HepG2 (cell line): ENCODE measurements around the gene GPR137. TPM values are rescaled to one million over a fixed set of nuclear protein-coding genes. Genes with fewer than 3 reads are reported as not detected.

ENCODE experiments used
- BCL3 ChIP-seq: sonication (generic); formaldehyde crosslinking; IDR thresholded peaks from 2 replicates; pipeline ENCODE4 v1.5.1; 2020; ENCODE audit warnings: mild to moderate bottlenecking, missing genetic modification reagents, moderate library complexity
- DRAP1 ChIP-seq: IDR thresholded peaks from 2 replicates; pipeline ENCODE4 v1.6.1; 2016; ENCODE audit warnings: missing genetic modification reagents, missing compliant biosample characterization
- HNRNPK ChIP-seq: fragments of 200-400 bp; formaldehyde crosslinking; IDR thresholded peaks from 2 replicates; pipeline ENCODE4 v1.6.1; 2018; ENCODE audit warnings: low read length, low read depth, moderate library complexity, mild to moderate bottlenecking; ENCODE audit not compliant: poor library complexity, severe bottlenecking
- POGK ChIP-seq: sonication (generic); formaldehyde crosslinking; conservative IDR thresholded peaks from 2 replicates; pipeline ENCODE4 v1.8.0; 2022; ENCODE audit warnings: mild to moderate bottlenecking, moderate library complexity, missing genetic modification reagents
- SKIL ChIP-seq: sonication (generic); formaldehyde crosslinking; IDR thresholded peaks from 2 replicates; pipeline ENCODE4 v1.8.0; 2022; ENCODE audit warnings: missing genetic modification reagents, mild to moderate bottlenecking, moderate library complexity, borderline replicate concordance
- TFE3 ChIP-seq: IDR thresholded peaks from 2 replicates; pipeline ENCODE4 v1.6.1; 2016
- THAP11 ChIP-seq: IDR thresholded peaks from 2 replicates; pipeline ENCODE4 v1.6.1; 2016; ENCODE audit warnings: missing biosample characterization, missing genetic modification reagents
- ZNF263 ChIP-seq: sonication (generic); formaldehyde crosslinking; IDR thresholded peaks from 2 replicates; pipeline ENCODE4 v1.4.0; 2020; ENCODE audit warnings: missing genetic modification reagents
- ZNF331 ChIP-seq: sonication (generic); formaldehyde crosslinking; IDR thresholded peaks from 2 replicates; pipeline ENCODE4 v1.4.0; 2020; ENCODE audit warnings: missing genetic modification reagents
- ZNF44 ChIP-seq: sonication (generic); formaldehyde crosslinking; IDR thresholded peaks from 2 replicates; pipeline ENCODE4 v1.5.1; 2020; ENCODE audit warnings: mild to moderate bottlenecking, missing genetic modification reagents
- ZNF556 ChIP-seq: sonication (generic); formaldehyde crosslinking; IDR thresholded peaks from 2 replicates; pipeline ENCODE4 v1.4.0; 2020; ENCODE audit warnings: mild to moderate bottlenecking, missing genetic modification reagents, borderline replicate concordance
- ZNF563 ChIP-seq: sonication (generic); formaldehyde crosslinking; IDR thresholded peaks from 2 replicates; pipeline ENCODE4 v1.8.0; 2022; ENCODE audit warnings: mild to moderate bottlenecking, moderate library complexity, missing genetic modification reagents
- ZNF703 ChIP-seq: sonication (generic); formaldehyde crosslinking; IDR thresholded peaks from 2 replicates; pipeline ENCODE4 v1.5.1; 2020; ENCODE audit warnings: missing genetic modification reagents, mild to moderate bottlenecking, moderate library complexity, borderline replicate concordance
- ZNF773 ChIP-seq: sonication (generic); formaldehyde crosslinking; IDR thresholded peaks from 2 replicates; pipeline ENCODE4 v1.4.0; 2020; ENCODE audit warnings: missing genetic modification reagents, borderline replicate concordance
- polyA plus RNA-seq, 8 experiments: library from polyadenylated mRNA; depleted of rRNA in 3 of 8; stranded (reverse) in 7 of 8; unstranded in 1 of 8; fragments of >200 nt; fragmentation: Illumina TruSeq in 4 of 8; extraction: Trizol in 4 of 8; gene quantifications; 2 replicates each; pipeline versions ENCODE4 v1.2.1 to v1.2.3, GENCODE V29; 2011 to 2016; ENCODE audit warnings: low read depth in 4 of 8, missing spikeins in 1 of 8, mixed read lengths in 1 of 8; ENCODE audit not compliant: insufficient read depth in 1 of 8
- total RNA-seq, 5 experiments: library from RNA; depleted of rRNA; stranded (reverse); fragments of >200 nt; fragmentation: Illumina TruSeq; extraction: Trizol; gene quantifications; 2 replicates each; pipeline ENCODE4 v1.2.3, GENCODE V29; 2016; ENCODE audit warnings: low read depth in 1 of 5
- TF ChIP-seq, protein P1 (sequence below): sonication (generic); formaldehyde crosslinking; IDR thresholded peaks from 2 replicates; pipeline ENCODE4 v1.8.1; 2023; ENCODE audit warnings: missing genetic modification reagents, inconsistent platforms, borderline replicate concordance
- TF ChIP-seq, protein P2 (sequence below): sonication (generic); formaldehyde crosslinking; IDR thresholded peaks from 2 replicates; pipeline ENCODE4 v1.4.0; 2020; ENCODE audit warnings: missing genetic modification reagents, borderline replicate concordance

Gene GPR137
- total and polyA plus RNA-seq, 2 of the 13 experiments (the other 11 are each of a cell fraction or from before 2014, with no cell fraction given): 8.5 to 13.2 TPM

GRCh38 chr11:64304316-64305072 lies 18.8 kb downstream of the GPR137 start (continued):
- TF ChIP-seq, protein P1, sequence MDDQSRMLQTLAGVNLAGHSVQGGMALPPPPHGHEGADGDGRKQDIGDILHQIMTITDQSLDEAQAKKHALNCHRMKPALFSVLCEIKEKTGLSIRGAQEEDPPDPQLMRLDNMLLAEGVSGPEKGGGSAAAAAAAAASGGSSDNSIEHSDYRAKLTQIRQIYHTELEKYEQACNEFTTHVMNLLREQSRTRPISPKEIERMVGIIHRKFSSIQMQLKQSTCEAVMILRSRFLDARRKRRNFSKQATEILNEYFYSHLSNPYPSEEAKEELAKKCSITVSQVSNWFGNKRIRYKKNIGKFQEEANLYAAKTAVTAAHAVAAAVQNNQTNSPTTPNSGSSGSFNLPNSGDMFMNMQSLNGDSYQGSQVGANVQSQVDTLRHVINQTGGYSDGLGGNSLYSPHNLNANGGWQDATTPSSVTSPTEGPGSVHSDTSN (CRISPR knock-in tag): no peak
- TF ChIP-seq ZNF703 (CRISPR knock-in tag): no peak
- peak; percentile 66; the same call in 1 of the 2 replicates for TF ChIP-seq ZNF773 (CRISPR knock-in tag)
- TF ChIP-seq ZNF44 (CRISPR knock-in tag): no peak
- TF ChIP-seq DRAP1 (CRISPR knock-in tag): 0 out of 2 replicates have a peak, but pooled peaks have one; percentile 21
- TF ChIP-seq, protein P2, sequence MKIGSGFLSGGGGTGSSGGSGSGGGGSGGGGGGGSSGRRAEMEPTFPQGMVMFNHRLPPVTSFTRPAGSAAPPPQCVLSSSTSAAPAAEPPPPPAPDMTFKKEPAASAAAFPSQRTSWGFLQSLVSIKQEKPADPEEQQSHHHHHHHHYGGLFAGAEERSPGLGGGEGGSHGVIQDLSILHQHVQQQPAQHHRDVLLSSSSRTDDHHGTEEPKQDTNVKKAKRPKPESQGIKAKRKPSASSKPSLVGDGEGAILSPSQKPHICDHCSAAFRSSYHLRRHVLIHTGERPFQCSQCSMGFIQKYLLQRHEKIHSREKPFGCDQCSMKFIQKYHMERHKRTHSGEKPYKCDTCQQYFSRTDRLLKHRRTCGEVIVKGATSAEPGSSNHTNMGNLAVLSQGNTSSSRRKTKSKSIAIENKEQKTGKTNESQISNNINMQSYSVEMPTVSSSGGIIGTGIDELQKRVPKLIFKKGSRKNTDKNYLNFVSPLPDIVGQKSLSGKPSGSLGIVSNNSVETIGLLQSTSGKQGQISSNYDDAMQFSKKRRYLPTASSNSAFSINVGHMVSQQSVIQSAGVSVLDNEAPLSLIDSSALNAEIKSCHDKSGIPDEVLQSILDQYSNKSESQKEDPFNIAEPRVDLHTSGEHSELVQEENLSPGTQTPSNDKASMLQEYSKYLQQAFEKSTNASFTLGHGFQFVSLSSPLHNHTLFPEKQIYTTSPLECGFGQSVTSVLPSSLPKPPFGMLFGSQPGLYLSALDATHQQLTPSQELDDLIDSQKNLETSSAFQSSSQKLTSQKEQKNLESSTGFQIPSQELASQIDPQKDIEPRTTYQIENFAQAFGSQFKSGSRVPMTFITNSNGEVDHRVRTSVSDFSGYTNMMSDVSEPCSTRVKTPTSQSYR (CRISPR knock-in tag): peak; percentile 9
- TF ChIP-seq ZNF263 (CRISPR knock-in tag): peak; percentile 39
- no peak for TF ChIP-seq ZNF331
- TF ChIP-seq POGK (CRISPR knock-in tag): 0 out of 2 replicates have a peak, but pooled peaks have one; percentile 30
- no peak; the same call in 1 of the 2 replicates for TF ChIP-seq ZNF563 (CRISPR knock-in tag)
- TF ChIP-seq ZNF556: peak; percentile 42; the same call in 1 of the 2 replicates
- TF ChIP-seq BCL3 (CRISPR knock-in tag): no peak
- no peak for TF ChIP-seq SKIL (CRISPR knock-in tag)
- TF ChIP-seq HNRNPK: no peak
- peak; percentile 79 for TF ChIP-seq THAP11
- peak; percentile 40 for TF ChIP-seq TFE3 (CRISPR knock-in tag)
